Spinal cord (tissue), 10 donors: ENCODE measurements around the gene FAM168A. TPM values are rescaled to one million over a fixed set of nuclear protein-coding genes. Genes with fewer than 3 reads are reported as not detected.

ENCODE experiments used
- DNase-seq, 6 donors: peaks; one replicate each; pipeline versions ENCODE4 v3.0.0 to v3.0.0-alpha.2; 2013 to 2015; ENCODE audit warnings: low spot score in 6 of 6, low read depth in 4 of 6
- H3K27ac ChIP-seq: one replicate; pipeline ENCODE4 v1.5.1; 2013; ENCODE audit warnings: low read depth, low read length, control low read depth
- H3K27me3 ChIP-seq: one replicate; pipeline ENCODE4 v1.6.1; 2013; ENCODE audit warnings: low read length; ENCODE audit not compliant: control insufficient read depth, insufficient read depth
- H3K36me3 ChIP-seq: one replicate; pipeline ENCODE4 v1.6.1; 2013; ENCODE audit warnings: low read length; ENCODE audit not compliant: control insufficient read depth, insufficient read depth
- H3K4me1 ChIP-seq: one replicate; pipeline ENCODE4 v1.6.1; 2013; ENCODE audit warnings: low read length; ENCODE audit not compliant: control insufficient read depth, insufficient read depth
- H3K4me3 ChIP-seq: one replicate; pipeline ENCODE4 v1.5.1; 2013; ENCODE audit warnings: low read depth, low read length, control low read depth
- H3K9me3 ChIP-seq: one replicate; pipeline ENCODE4 v1.6.1; 2013; ENCODE audit warnings: low read length; ENCODE audit not compliant: control insufficient read depth, insufficient read depth
- WGBS: methylation state at CpG from one replicate; pipeline ENCODE4 v1.1.5; 2013; ENCODE audit warnings: missing lambda C conversion rate; ENCODE audit not compliant: insufficient coverage; 5-methylcytosine and 5-hydroxymethylcytosine counted together
- polyA plus RNA-seq, 2 donors: library from polyadenylated mRNA; unstranded; fragments of 120-200 nt; gene quantifications; one replicate each; pipeline ENCODE4 v1.2.1, GENCODE V29; 2013; ENCODE audit not compliant: insufficient read length in 2 of 2
- total RNA-seq, 2 donors: library from RNA; depleted of rRNA in 1 of 2; stranded (reverse); fragments of 120-200 nt in 1 of 2; fragments of >200 nt in 1 of 2; gene quantifications; one replicate each; pipeline versions ENCODE4 v1.2.3 to v1.2.4, GENCODE V29; 2013 to 2014
- donor health status: healthy.

The FAM168A gene
- total and polyA plus RNA-seq, 4 donors: 57.5 to 154 (median 103) TPM

DNA sequence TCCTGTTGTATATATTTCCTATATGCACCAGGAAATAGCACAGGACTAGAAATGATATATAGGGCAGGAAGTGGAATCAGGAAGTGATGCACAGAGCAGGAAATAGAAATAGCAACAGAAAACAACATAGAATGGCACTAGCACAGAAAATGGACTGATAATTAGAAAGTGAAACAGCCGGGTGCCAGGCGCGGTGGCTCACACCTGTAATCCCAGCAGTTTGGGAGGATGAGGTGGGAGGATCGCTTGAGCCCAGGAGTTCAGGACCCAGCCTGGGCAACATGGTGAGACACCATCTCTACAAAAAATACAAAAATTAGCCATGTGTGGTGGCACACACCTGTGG lies 231.7 kb downstream of the FAM168A start:
- H3K36me3 ChIP-seq: peaks cover 75% of the 10 kb centered on the region
- no peak overlapping the region for H3K27ac ChIP-seq
- no peak overlapping the region for H3K4me3 ChIP-seq
- H3K9me3 ChIP-seq: no peaks in the 10 kb centered on the region
- WGBS: 100% methylated on average over 4 of the region's 4 CpGs
- H3K27me3 ChIP-seq: no peaks in the 10 kb centered on the region
- no peaks in the 10 kb centered on the region for H3K4me1 ChIP-seq
- DNase-seq: no peak

DNA sequence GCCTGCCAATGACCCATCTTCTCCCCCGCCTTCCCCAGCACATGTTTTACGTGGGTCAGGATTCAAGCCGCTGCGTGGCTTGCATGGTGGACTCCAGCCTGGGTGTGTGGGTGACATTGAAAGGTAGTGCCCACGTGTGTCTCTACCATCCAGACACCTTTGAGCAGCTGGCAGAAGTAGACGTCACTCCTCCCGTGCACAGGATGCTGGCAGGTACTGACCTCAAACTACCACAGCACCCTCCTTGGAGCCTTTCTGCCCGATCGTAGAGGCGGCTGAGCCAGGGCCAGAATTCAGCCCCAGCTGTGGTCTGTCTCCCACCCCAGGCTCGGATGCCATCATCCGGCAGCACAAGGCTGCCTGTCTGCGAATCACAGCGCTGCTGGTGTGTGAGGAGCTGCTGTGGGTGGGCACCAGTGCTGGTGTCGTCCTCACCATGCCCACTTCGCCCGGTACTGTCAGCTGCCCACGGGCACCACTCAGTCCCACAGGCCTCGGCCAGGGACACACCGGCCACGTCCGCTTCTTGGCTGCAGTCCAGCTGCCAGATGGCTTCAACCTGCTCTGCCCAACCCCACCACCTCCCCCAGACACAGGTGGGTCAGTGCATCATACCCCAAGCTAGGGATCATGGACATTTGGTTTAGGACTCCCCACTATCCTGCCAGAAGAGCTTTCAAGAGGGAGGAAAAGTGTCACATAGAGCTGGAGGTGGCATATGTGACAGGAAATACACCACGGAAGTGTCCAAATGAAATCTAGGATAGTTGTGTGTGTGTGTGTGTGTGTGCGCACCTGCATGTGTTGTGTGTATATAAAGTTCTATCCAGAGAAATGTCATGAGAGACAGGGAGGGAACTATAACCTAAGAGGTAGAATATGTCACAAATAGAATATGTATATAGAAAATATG lies 232.3 kb downstream of the FAM168A start:
- no peaks in the 10 kb centered on the region for H3K27me3 ChIP-seq
- WGBS: 88% methylated on average over 23 of the region's 24 CpGs
- no peak overlapping the region for H3K27ac ChIP-seq
- no peaks in the 10 kb centered on the region for H3K9me3 ChIP-seq
- no peak for DNase-seq
- H3K4me3 ChIP-seq: no peak overlapping the region
- H3K4me1 ChIP-seq: no peaks in the 10 kb centered on the region
- peaks cover 79% of the 10 kb centered on the region for H3K36me3 ChIP-seq

DNA sequence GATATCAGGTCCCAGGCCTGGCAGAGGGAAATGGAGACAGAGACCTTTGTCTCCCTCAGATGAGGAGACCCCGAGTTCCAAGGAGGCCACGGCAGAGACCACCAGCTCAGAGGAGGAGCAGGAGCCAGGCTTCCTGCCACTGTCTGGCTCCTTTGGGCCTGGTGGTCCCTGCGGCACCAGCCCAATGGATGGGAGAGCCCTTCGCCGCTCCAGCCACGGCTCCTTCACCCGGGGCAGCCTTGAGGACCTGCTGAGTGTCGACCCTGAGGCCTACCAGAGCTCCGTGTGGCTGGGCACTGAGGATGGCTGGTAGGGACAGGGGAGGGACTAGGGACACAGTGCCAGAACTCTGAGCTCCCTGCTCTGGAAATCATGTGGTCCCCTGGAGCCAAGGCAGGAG lies 234.8 kb downstream of the FAM168A start:
- 91% methylated on average over 9 of the region's 9 CpGs for WGBS

GRCh38 chr11:73361953-73362776 lies 235.7 kb downstream of the FAM168A start:
- WGBS: 51% methylated on average over 70 of the region's 70 CpGs
- no peak for DNase-seq
- Histone ChIP-seq H3K27ac (no peak overlapping the region), H3K4me3 (no peak overlapping the region), H3K9me3 (no peaks in the 10 kb centered on the region), H3K27me3 (no peaks in the 10 kb centered on the region), H3K36me3 (peaks cover 91% of the 10 kb centered on the region), H3K4me1 (peaks cover 22% of the 10 kb centered on the region)

More for the DNA sequence above, 234.8 kb downstream of the FAM168A start:
- DNase-seq: no peak
- Histone ChIP-seq H3K4me1 (peaks cover 13% of the 10 kb centered on the region), H3K27ac (no peak overlapping the region), H3K36me3 (peaks cover 90% of the 10 kb centered on the region), H3K4me3 (no peak overlapping the region), H3K27me3 (no peaks in the 10 kb centered on the region), H3K9me3 (no peaks in the 10 kb centered on the region)

DNA sequence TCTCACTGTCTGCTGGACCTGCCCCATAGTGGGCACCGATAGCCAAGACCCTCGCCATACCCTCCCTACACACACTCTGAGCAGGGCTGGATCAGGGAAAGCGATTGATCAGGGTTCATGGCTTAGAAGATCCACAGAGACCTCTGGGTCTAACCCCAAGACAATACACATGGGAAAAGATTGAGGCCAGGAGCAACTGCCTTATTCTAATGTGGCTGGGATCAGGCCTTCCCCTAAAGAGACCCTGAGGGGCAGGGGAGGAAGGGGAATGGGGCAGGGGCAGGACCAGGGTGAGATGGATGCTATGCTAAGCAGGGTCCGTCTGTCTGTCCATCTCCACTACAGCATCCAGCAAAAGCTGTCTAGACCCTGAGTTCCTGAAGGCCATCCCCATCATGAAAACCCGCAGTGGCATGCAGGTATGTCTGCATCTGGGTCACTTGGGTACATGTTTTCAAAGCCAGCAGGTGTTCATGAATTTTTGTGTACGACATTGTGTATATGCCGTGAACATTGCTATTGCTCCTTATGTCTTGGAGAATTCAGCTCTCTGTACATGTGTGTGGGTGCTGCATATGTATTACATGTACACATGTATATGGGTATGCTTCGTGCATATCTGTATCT lies 237.1 kb downstream of the FAM168A start:
- no peak overlapping the region for H3K27ac ChIP-seq
- H3K36me3 ChIP-seq: peaks cover 96% of the 10 kb centered on the region

DNA sequence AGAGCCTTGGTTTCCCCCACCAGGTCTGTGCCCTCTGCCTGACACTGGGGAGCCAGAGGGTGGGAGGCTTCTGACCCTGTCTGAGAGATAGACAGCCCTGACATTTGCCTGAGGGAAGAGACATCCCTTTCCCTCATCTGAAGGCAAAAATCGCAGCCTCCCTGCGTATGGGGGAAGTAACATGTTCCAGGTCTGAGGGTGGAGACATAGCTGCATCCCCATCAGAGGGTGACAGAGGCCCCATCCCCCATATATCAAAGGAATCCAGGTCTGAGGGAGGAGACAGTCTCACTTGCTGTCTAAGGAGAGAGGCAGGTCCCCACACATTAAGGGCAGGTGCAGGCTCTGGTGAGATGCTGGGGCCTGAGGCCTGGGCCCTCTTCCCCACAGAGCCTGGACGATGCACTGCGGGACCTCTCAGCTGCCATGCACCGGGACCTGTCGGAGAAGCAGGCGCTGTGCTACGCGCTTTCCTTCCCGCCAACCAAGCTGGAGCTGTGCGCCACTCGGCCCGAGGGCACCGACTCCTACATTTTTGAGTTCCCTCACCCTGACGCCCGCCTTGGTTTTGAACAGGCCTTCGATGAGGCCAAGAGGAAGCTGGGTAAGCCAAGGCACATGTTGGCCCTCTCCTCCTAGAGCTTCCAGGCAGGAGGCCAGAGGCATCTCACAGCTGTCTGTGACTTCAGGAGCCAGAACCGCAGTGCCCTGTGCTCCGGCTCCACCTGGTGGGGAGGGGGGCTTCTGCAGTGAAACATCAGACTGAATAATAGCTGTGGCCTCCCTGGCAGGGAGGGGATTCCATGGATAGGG lies 237.8 kb downstream of the FAM168A start:
- Histone ChIP-seq H3K9me3 (no peaks in the 10 kb centered on the region), H3K27ac (no peak overlapping the region), H3K36me3 (peaks cover 96% of the 10 kb centered on the region), H3K27me3 (no peaks in the 10 kb centered on the region), H3K4me3 (no peak overlapping the region), H3K4me1 (peaks cover 26% of the 10 kb centered on the region)
- DNase-seq: peak in 1 of 6 donors; percentile 41
- WGBS: 88% methylated on average over 17 of the region's 19 CpGs

More for the DNA sequence above, 237.1 kb downstream of the FAM168A start:
- no peaks in the 10 kb centered on the region for H3K9me3 ChIP-seq
- H3K4me1 ChIP-seq: peaks cover 26% of the 10 kb centered on the region
- WGBS: 100% methylated on average over 6 of the region's 8 CpGs
- no peaks in the 10 kb centered on the region for H3K27me3 ChIP-seq
- no peak overlapping the region for H3K4me3 ChIP-seq
- no peak for DNase-seq

DNA sequence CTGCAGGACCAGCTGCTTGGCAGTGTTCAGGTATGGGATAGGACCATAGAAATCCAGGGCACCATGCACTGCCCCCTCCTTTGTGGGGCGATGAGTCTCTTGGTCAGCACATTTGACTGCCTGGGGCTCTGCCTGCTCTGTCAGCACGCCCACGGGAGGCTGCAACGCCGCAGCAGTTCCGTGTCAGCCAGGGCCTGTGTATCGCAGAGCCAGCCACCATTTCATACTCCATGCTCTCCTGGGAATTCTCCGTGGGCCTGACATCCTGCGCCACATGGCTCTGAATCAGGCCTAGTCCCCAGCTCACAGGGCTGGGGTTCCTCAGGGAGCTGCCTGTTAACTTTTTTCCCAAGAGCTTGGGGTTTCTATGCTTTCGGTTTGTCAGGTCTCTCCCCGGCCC lies 238.6 kb downstream of the FAM168A start:
- H3K27ac ChIP-seq: no peak overlapping the region
- 82% methylated on average over 11 of the region's 11 CpGs for WGBS
- H3K4me3 ChIP-seq: no peak overlapping the region
- H3K27me3 ChIP-seq: no peaks in the 10 kb centered on the region
- no peaks in the 10 kb centered on the region for H3K9me3 ChIP-seq
- H3K36me3 ChIP-seq: peaks cover 95% of the 10 kb centered on the region
- DNase-seq: no peak
- peaks cover 26% of the 10 kb centered on the region for H3K4me1 ChIP-seq

DNA sequence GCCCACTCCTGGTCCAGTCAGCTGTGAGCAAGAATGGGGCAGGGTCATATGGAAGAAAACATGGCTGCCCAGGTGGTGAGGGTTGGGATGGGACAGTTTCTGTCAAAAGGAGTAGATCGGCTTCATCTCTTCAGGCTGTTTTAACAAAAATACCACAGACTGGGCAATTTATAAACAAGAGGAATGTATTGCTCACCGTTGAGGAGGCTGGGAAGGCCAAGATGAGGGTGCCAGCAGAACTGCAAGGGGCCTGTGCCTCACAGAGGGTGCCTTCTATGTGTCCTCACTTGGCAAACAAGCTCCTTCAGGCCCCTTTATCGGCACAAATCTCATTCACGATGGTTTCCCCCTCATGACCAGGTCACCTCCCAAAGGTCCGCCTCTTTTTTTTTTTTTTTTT lies 239.8 kb downstream of the FAM168A start:
- no peak overlapping the region for H3K4me3 ChIP-seq
- no peaks in the 10 kb centered on the region for H3K9me3 ChIP-seq
- 89% methylated on average over 1 of the region's 5 CpGs for WGBS
- DNase-seq: no peak
- peaks cover 26% of the 10 kb centered on the region for H3K4me1 ChIP-seq
- H3K36me3 ChIP-seq: peaks cover 92% of the 10 kb centered on the region
- no peak overlapping the region for H3K27ac ChIP-seq
- no peaks in the 10 kb centered on the region for H3K27me3 ChIP-seq
